Dermis microvascular lymphatic vessel endothelial cell (primary cell): ENCODE measurements around the gene SULT6B1. TPM values are rescaled to one million over a fixed set of nuclear protein-coding genes. Genes with fewer than 3 reads are reported as not detected.
"Not testable (repeated sequence)": the region's sequence is repeated elsewhere in the genome, so short reads cannot be mapped to it uniquely, and the experiment has no call there.

ENCODE experiments used
- DNase-seq, 2 donors: peaks; one replicate each; pipeline versions ENCODE4 v3.0.0 to v3.0.0-alpha.2; 2010; ENCODE audit warnings: low read depth in 2 of 2
- total RNA-seq: library from RNA; depleted of rRNA; stranded (reverse); fragments of >200 nt; gene quantifications from 2 replicates; pipeline ENCODE4 v1.2.1, GENCODE V29; 2014

SULT6B1 gene, protein sequence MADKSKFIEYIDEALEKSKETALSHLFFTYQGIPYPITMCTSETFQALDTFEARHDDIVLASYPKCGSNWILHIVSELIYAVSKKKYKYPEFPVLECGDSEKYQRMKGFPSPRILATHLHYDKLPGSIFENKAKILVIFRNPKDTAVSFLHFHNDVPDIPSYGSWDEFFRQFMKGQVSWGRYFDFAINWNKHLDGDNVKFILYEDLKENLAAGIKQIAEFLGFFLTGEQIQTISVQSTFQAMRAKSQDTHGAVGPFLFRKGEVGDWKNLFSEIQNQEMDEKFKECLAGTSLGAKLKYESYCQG
- not detected in 2 replicates for total RNA-seq

DNA sequence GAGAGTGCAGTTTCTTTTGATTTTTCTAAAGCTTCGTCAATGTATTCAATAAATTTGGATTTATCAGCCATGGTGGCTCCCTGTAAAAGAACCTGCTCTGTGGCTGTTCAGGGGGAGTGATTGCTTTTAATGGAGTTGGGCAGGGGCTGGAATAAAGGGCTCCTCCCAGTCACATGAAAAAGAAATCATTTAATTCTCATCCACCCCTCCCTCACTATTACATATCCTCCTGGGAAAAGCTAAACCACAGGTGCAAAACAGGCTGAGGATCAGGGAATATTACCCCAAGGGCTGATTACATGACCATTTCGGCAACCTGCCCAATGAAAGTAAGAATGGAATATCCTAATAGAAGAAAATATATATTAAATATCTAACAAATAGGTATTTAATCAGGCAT lies at the start of gene SULT6B1:
Gene SULT6B1 (minus strand): TSS at position 101 of the 400 bp plus-strand sequence. CDS start 30 bp downstream, at position 71.
- no peak for DNase-seq

DNA sequence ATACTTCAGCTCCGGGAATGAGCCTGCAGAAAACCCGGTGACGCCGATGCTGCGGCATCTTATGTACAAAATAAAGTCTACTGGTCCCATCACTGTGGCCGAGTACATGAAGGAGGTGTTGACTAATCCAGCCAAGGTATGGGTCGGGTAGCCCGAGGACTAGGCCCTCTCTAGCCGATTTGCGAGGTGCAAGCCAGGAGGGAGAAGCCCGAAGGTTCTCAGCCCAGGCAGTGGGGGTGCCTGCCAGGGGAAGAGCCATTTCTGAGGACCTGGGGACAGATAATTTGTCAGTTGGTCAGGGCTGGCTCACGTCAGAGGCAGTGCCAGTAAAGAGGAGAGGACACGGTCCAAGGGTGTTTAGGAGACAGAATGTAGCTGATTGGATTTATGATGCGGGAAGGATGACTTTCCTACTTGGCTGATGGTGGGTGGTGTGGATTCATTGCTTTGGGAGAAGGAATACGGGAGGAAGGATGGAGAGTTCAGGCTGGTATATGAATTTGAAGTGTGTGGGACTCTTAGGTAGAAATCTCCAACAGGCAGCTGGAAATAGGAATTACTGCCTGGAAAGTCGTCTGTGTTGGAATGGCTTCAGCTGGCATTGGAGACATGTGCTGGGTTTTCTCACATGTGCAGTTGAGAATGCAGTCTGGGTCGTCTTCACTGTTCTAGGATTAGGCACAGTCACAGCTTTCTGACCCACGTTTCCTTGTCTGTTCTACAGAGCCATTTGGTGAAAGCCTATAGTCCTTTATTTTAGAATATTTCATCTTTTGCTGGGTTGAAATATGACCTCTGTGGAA lies 43.9 kb upstream of the SULT6B1 start:
- DNase-seq, result no peak

DNA sequence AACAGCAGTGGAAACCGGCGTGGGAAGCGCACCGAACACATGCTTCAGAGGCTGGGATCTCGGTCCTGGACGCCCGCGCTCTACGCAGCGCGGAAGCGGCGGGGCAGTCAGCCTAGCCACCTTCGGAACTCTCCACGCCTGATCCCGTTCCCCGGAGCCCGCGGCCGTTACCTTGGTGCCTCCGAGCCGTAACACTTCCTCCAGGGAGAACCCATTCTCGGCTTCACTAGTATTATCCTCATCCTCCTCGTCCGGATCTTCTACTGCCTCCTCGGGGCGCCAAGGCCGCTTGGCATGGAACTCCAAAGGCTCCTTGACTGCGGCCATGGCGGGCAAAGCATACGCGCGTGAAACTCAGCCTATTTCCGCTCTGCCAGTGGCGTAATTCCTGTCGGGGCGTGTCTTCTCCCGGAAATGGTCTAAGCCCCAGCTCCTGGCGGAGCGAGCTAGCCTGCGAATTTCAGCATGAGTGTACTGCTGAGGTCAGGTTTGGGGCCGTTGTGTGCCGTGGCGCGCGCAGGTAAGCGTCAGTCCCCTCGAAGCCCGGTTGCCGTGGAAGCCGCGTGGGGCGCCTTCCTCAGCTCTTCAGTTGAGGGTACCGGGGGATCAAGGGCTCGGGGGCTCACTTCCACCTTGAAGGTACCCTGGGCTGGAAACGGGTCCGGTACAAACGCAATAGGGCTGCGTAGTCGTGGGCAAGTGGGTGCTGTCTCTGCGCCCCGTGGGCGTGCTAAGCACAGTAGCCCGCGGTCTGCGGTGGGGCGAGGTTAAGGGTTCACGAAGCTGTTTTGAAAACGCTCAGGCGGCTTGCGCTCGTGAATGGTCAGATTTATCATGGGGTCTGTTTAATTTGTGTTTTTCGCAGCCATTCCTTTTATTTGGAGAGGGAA lies 43.0 kb upstream of the SULT6B1 start, which contains the start of the genes CEBPZ and NDUFAF7:
Gene CEBPZ (minus strand): TSS at position 356 of the 890 bp plus-strand sequence. CDS start 29 bp downstream, at position 327.
Gene NDUFAF7 (plus strand): TSS at position 418 of the 890 bp plus-strand sequence. CDS start 48 bp downstream, at position 466.
- peak; percentile 89 to 96 for DNase-seq

DNA sequence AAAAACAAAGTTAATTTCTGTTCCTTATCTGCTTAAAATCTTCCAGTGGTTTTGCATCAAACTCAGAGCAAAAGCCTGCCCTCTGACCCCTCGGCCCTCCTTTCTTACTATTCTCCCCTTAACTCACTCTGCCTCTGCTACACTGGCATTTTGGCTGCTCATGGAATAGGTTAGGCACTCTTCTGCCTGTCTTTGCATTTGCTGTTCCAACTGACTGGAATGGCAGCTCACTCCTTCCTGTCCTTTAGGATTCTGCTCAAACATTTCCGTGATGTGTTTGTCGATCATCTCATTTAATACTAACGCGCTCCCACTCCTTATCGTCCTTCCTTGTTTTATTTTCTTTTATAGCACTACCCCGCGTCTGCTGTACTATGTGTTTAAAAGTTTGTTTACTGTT lies 42.1 kb upstream of the SULT6B1 start:
- peak in 1 of 2 donors; percentile 33 for DNase-seq

DNA sequence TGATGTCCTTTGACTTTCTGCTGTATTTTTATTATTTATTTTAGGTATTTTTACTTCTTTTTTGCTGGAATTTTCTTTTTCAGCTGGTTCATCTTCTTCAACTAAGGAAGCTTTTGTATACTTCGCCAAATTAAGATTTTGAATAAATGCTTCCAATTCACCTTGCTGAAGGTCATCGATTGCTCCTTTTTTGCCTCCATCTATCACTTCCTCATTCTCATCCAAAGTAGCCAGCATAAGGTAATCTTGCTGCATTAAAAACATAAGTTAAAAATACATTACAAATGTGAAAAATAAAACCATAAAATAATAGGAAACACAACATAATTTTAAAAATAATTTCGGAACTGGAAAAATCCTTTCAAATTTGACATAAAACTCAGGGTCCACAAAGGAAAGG lies 40.3 kb upstream of the SULT6B1 start:
- no peak for DNase-seq

DNA sequence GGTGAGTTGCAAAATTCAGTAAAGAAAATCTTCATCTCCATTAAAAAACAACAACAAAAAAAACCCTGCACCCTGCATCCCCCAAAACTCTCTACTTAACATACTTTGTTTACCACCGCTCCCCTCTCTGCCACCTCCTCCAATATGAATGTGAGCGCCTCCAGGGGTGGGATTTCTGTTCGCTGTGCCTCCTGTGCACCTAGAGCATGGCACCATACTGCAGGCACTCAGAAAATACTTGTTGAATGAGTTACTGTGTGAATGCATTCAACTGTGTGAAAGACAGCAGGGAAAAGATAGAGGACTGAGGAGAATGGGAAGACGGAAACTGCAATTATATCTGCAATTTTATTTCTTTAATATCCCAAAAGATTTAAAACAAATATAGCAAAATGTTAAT lies 38.4 kb upstream of the SULT6B1 start:
- no peak for DNase-seq

DNA sequence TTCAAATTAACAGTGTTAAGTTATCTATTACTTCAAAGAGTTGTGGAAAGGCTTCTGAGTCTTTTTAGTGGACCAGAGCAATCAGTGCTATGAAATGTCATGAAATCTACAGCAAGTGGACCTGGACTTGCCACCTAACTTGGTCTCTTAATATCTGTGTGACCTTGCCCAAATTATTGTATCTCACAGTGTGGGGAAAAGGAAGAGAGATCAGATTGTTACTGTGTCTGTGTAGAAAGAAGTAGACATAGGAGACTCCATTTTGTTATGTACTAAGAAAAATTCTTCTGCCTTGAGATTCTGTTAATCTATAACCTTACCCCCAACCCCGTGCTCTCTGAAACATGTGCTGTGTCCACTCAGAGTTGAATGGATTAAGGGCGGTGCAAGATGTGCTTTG lies 36.7 kb upstream of the SULT6B1 start:
- DNase-seq, result not testable (repeated sequence)

DNA sequence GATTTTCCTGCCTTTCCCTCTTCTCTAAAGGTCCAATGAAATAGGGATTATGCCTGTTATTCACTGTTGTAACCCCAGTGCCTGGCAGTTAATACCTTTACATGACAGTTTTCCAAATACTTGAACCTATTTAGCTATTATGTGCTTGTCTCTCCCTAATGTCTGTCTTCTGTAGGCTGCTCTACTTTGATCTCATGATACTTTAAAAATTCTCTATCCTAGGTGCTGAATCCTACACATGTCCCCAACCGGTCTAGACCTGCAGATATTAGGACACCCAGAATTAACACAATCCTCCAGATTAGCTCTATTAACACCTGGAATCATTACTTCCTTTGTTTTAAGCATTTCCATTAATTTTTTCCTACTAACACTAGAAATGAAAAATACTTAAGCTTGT lies 35.6 kb upstream of the SULT6B1 start:
- no peak for DNase-seq

DNA sequence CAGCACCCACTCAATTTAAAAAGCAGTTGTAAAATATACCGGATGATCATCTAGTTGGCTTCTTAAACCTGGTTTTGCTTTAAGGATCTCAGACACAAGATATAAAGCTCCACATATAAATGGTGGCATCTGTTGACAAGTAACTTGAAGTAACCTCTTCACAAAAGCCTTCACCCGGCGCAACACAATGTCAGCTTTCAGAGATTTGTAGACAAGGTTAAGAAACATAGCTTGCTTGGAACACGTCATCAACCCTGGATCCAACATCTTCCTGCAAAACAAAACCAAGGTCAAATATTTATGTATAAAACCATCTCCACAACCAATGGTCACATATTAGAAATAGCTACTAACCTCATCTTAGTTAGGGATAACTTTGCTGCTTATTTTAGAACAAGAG lies 34.7 kb upstream of the SULT6B1 start:
- no peak for DNase-seq

DNA sequence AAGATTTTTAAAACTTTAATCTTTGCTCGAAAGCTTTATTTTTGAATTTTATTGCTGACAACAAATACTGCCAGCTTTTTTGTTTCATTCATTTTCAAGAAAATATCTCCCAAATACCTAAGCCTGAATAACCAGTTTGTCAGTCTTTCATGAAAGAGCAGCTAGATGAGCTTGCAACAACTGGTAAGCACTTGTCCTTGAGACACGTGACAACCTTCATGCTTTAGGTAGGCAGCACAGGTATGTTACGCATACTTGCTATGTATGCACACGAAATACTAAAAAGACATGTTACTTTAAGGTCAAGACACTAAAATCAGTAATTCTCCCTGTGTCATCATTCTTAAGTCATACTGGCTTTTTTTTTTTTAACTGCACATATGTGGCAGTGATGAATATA lies 30.6 kb upstream of the SULT6B1 start:
- no peak for DNase-seq

DNA sequence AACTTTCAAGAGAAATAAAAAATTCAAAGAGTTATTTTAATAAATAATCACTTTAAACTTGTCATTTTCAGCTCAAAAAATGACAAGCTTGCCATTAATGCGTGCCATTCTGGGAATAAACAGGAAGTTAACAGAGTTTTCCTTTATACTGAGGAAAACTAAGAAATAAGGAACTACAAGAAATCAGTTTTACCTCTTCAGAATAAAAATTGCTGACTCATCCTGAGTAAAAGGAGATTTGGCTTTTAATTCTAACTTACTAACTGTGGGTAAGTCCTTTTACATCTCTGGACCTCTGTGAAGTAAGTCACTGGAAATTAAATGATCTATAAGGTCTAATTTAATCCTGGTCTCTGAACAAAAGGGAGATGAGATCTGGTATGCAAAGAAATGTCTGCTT lies 26.8 kb upstream of the SULT6B1 start:
- no peak for DNase-seq

DNA sequence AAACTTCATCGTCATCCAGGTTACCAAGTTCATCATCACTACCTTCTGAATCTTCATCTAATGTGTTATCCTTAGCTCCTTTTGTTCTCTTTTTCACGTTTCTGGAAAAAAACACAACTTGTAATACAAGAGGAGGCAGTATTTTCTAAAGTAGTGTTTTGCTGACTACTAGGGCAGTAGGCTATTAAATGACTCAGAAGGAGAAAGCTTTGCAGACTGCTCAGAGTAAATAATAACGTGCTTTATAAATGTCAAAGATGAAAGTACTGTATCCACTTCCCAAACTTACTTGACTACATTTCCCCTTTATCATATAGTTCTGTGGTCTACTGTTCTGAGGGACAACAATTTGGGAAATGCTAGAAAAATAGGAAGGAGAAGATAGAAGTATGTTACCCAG lies 23.5 kb upstream of the SULT6B1 start:
- no peak for DNase-seq

DNA sequence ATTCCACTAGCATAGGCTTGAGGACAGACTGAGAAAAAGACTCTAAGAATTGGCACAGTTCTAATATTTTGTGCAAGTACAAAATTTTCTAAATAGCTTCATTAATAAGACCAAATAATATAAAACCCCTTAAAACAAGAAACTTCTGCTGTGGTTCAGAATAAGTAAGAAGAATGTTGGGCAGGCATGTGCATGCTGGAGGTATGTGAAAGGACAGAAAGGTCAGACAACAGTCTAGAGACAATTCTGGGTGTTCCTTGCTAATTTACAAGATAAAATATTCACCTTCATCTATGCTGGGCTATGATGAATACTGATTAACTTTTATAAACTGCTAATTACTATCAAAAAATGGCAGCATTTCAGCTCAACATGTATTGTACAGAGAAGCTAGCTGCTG lies 22.7 kb upstream of the SULT6B1 start:
- no peak for DNase-seq

DNA sequence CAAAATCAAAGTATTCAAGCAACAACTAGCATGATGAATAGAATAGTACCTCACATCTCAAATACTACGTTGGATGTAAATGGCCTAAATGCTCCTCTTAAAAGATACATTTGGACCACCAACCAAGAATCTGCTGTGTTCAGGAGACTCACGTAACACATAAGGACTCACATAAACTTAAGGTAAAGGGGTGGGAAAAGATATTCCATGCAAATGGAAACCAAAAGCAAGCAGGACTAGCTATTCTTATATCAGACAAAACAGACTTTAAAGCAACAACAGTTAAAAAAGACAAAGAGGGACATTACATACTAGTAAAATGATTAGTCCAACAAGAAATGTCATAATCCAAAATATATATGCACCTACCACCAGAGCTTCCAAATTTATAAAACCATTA lies 18.3 kb upstream of the SULT6B1 start:
- not testable (repeated sequence) for DNase-seq

DNA sequence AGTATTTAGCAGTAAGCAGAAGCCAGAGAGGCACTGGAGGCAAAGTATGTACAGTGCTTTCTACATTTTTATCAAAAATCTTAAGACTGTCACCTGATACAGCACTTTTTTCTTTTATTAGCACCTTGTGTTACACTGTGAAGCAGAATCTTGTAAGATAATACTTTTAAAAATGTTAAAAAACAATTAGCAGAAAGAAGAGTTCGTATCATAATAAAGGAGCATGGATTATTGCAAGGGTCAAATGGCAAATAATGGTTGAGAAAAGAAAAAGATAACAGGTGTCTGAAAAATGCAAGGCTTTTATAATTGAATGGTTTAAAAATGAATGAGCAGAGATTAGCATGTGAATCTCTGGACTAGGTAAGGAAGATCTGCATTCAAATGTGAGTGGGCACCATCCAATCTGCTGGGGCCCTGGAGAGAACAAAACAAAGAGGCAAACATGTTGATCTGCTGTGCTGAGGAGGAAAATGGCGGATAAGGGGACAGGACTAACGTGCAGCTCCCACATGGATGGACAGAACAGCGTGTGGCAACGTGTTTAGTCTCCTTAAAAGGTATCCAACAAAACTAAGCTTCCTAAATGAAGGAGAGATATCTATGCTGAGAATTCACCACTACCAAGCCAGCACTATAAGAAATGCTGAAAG lies 17.3 kb upstream of the SULT6B1 start:
- no peak for DNase-seq

DNA sequence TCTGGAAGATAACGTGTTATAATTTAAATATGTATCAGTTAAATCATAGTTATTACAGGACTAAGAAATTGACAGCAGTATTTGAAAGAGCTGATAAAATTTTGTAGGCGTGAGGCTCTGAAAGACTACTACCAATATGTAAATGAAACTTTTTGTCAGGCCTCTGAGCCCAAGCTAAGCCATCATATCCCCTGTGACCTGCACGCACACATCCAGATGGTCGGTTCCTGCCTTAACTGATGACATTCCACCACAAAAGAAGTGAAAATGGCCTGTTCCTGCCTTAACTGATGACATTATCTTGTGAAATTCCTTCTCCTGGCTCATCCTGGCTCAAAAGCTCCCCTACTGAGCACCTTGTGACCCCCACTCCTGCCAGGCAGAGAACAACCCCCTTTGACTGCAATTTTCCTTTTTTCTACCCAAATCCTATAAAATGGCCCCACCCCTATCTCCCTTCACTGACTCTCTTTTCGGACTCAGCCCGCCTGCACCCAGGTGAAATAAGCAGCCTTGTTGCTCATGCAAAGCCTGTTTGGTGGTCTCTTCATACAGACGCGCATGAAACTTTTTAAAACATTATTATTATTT lies 16.7 kb upstream of the SULT6B1 start:
- not testable (repeated sequence) for DNase-seq

DNA sequence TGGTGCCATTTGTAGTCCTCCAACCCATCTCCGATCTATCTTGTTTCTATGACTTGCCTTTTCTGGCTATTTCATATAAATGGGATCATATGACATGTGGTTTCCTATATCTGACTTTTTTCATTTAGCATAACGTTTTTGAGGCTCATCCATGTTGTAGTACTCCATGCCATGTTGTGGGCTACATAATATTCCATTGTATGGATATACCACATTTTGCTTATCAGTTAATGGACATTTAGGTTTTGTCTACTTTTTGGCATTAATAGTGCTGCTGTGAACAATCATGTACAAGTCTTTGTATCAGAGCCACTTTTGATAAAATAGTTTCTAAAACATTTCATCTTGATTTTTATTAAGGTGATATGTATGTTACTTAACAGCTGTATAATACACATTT lies 15.2 kb upstream of the SULT6B1 start:
- no peak for DNase-seq

DNA sequence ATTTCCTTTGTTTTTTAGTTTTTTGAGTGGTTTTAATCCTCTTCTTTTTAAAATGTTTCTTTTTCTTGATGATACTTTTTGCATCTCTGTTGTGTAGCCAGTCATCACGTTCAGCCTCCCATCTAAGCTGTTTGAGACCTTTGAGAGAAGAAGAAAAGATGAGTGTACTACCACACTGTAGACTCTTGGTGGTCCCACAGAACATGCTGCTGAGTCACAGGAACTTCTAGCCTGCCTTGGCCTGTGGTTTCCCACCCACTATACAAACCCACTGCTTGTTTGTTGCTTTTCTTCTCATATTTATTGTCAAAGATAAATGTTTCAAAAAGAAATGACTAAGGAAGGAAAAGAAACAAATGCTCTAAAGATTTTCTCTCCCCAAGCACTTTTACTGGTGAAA lies 13.3 kb upstream of the SULT6B1 start:
- DNase-seq, result no peak

DNA sequence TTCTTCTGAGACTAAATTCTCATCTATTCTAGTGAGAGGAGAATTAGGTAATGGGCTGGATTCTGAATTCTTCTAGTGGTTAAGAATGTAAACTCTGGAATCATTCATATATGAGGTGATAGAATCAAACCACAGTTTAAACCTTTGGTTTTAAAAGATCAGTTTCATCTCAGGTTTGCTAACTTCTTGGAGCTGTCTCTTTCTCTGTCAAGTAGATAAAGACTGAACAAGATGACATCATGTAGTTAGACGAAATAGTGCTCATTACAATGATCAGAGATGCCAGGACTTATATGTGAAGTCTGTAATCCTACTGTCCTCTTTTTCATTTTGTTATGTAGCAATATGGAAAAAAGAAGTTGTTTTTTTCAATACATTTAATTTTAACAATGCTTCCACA lies 12.7 kb upstream of the SULT6B1 start:
- DNase-seq, result no peak

DNA sequence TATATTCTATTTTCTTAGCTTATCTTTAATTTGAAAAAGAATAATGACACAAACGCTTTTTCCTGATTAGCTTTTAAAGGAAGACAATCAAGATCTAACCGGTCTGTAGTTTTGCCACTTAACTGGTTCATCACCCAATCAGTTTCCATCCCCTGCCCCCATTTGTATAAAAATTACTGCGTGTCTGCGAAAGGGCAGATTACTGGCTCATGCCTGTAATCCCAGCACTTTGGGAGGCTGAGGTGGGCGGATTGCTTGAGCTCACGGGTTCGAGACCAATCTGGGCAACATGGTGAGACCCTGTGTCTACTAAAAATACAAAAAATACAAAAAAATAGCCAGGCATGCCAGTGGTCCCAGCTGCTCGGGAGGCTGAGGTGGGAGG lies 10.2 kb upstream of the SULT6B1 start:
- no peak for DNase-seq
